Epithelial cell of proximal tubule (primary cell): ENCODE data around the gene KRTAP9-6. TPM values are rescaled to one million over a fixed set of nuclear protein-coding genes. Genes with fewer than 3 reads are reported as not detected.

ENCODE experiments used
- DNase-seq: peaks from one replicate; pipeline ENCODE4 v3.0.0-alpha.2; 2011; ENCODE audit warnings: low read depth
- H3K4me3 ChIP-seq: 2 replicates; pipeline ENCODE4 v1.5.1; 2011; ENCODE audit warnings: low read depth, mild to moderate bottlenecking, low read length
- CTCF ChIP-seq: conservative IDR thresholded peaks from 2 replicates; pipeline ENCODE4 v1.5.1; 2012; ENCODE audit warnings: low read depth, mild to moderate bottlenecking, low read length
- total RNA-seq: library from RNA; depleted of rRNA; stranded (reverse); fragments of >200 nt; gene quantifications from 2 replicates; pipeline ENCODE4 v1.2.3, GENCODE V29; 2015

The KRTAP9-6 gene
- total RNA-seq, 1 donor from 2014 or later, result not detected

GRCh38 chr17:41302981-41303380, 37.8 kb downstream of the KRTAP9-6 start:
- DNase-seq, result no peak
- no peak overlapping the region for H3K4me3 ChIP-seq
- no peak for TF ChIP-seq CTCF

- H3K4me3 ChIP-seq, result no peak overlapping the region
- no peak for DNase-seq
- TF ChIP-seq CTCF, result no peak
These were observed 38.9 kb downstream of the KRTAP9-6 start for GRCh38 chr17:41304091-41304490.

- TF ChIP-seq CTCF, result no peak
- DNase-seq, result no peak
- no peak overlapping the region for H3K4me3 ChIP-seq
These were observed 42.5 kb downstream of the KRTAP9-6 start for GRCh38 chr17:41307647-41308046.

GRCh38 chr17:41308251-41308917, 43.2 kb downstream of the KRTAP9-6 start:
- no peak for TF ChIP-seq CTCF

GRCh38 chr17:41308918-41309359, 43.8 kb downstream of the KRTAP9-6 start, which contains the start of gene KRTAP16-1:
Gene KRTAP16-1 (minus strand): TSS chr17:41309309. CDS start chr17:41309253, 56 bp downstream.
- H3K4me3 ChIP-seq, result no peak within 1 kb of the TSS
- DNase-seq, result no peak
- TF ChIP-seq CTCF, result no peak

More at GRCh38 chr17:41308251-41308917, 43.2 kb downstream of the KRTAP9-6 start:
- no peak for DNase-seq
- no peak overlapping the region for H3K4me3 ChIP-seq

GRCh38 chr17:41311111-41311510, 45.9 kb downstream of the KRTAP9-6 start:
- DNase-seq, result no peak
- no peak for TF ChIP-seq CTCF
- H3K4me3 ChIP-seq, result no peak overlapping the region

- no peak within 1 kb of the TSS for H3K4me3 ChIP-seq
- DNase-seq, result no peak
- no peak for TF ChIP-seq CTCF
These were observed 50.1 kb downstream of the KRTAP9-6 start, which contains the start of gene KRTAP17-1 for GRCh38 chr17:41315204-41315794. Gene KRTAP17-1 (minus strand): TSS chr17:41315710. CDS start chr17:41315650, 60 bp downstream.
